Smooth muscle cell (in vitro differentiated cells): ENCODE results near the gene PZP. TPM values are rescaled to one million over a fixed set of nuclear protein-coding genes. Genes with fewer than 3 reads are reported as not detected.
"Not testable (repeated sequence)": the region's sequence is repeated elsewhere in the genome, so short reads cannot be mapped to it uniquely, and the experiment has no call there.

ENCODE experiments used
- DNase-seq: peaks from one replicate; lab custom pipeline; 2025; ENCODE audit not compliant: unreplicated experiment; lab: John Stamatoyannopoulos, UW
- H2AFZ ChIP-seq: fragments of 200-600 bp; sonication (generic); 2 replicates; pipeline ENCODE4 v1.6.0; 2016; ENCODE audit warnings: antibody characterized with exemption, low read depth, mild to moderate bottlenecking
- H3F3A ChIP-seq: fragments of 200-600 bp; sonication (generic); 2 replicates; pipeline ENCODE4 v1.6.0; 2017; ENCODE audit warnings: antibody characterized with exemption, low read depth
- H3K27ac ChIP-seq: fragments of 200-600 bp; sonication (generic); 2 replicates; pipeline ENCODE4 v1.5.1; 2016; ENCODE audit warnings: low read depth, mild to moderate bottlenecking
- H3K27me3 ChIP-seq: fragments of 200-600 bp; sonication (generic); 2 replicates; pipeline ENCODE4 v1.6.1; 2016; ENCODE audit warnings: low read depth, mild to moderate bottlenecking
- H3K36me3 ChIP-seq: fragments of 200-600 bp; sonication (generic); 2 replicates; pipeline ENCODE4 v1.5.1; 2016; ENCODE audit warnings: low read depth
- H3K4me1 ChIP-seq: fragments of 200-600 bp; sonication (generic); 2 replicates; pipeline ENCODE4 v1.5.1; 2016; ENCODE audit warnings: low read depth
- H3K4me2 ChIP-seq: fragments of 200-600 bp; sonication (generic); 2 replicates; pipeline ENCODE4 v1.6.0; 2016; ENCODE audit warnings: mild to moderate bottlenecking
- H3K4me3 ChIP-seq: fragments of 200-600 bp; sonication (generic); 2 replicates; pipeline ENCODE4 v1.5.1; 2016; ENCODE audit warnings: mild to moderate bottlenecking
- H3K79me2 ChIP-seq: fragments of 200-600 bp; sonication (generic); 2 replicates; pipeline ENCODE4 v1.6.0; 2016; ENCODE audit warnings: low read depth, mild to moderate bottlenecking
- H3K9ac ChIP-seq: fragments of 200-600 bp; sonication (generic); 2 replicates; pipeline ENCODE4 v1.6.0; 2016; ENCODE audit warnings: low read depth
- H3K9me3 ChIP-seq: fragments of 200-600 bp; sonication (generic); replicated peaks from 2 replicates; pipeline ENCODE4 v1.5.1; 2016; ENCODE audit warnings: low read depth
- H4K20me1 ChIP-seq: fragments of 200-600 bp; sonication (generic); 2 replicates; pipeline ENCODE4 v1.6.0; 2016; ENCODE audit warnings: low read depth
- WGBS: methylation state at CpG from one replicate; pipeline ENCODE4 v1.1.7; 2016; ENCODE audit warnings: low lambda C conversion rate; 5-methylcytosine and 5-hydroxymethylcytosine counted together
- polyA plus RNA-seq: library from polyadenylated mRNA; unstranded; fragments of >200 nt; fragmentation: Nextera tagmentation; extraction: Ambion mirVana; gene quantifications from 2 replicates; pipeline ENCODE4 v1.2.1, GENCODE V29; 2016
- total RNA-seq: library from RNA; depleted of rRNA; stranded (reverse); fragments of >200 nt; gene quantifications from 2 replicates; pipeline ENCODE4 v1.2.3, GENCODE V29; 2014
- TF ChIP-seq, protein P1 (sequence below): fragments of 200-600 bp; sonication (generic); IDR thresholded peaks from 2 replicates; pipeline ENCODE4 v1.5.1; 2017; ENCODE audit warnings: borderline replicate concordance, mild to moderate bottlenecking, antibody characterized with exemption; ENCODE audit not compliant: insufficient read depth, poor library complexity, severe bottlenecking

Gene PZP
- total and polyA plus RNA-seq, 2 experiments from 2014 or later = not detected

DNA sequence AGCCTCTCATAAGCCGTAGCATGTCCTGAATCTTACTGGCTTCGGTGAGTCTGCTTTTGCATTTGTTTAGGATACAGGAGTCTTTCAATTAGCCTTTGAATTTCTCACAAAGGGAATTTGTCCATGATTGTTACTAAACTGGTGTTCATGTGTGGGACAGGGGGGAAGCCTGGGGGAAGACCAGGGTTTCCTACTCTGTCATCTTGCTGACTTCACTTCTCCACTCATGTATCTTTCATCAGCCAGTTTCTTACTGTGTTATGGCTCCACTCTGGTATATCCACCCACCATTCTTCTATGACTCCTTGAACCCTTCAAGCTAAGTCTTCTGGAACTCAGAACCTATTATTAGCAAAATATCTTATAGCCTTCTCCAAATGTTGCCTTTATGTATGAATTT lies 60.7 kb downstream of the PZP start:
- no peak overlapping the region for H3K4me2 ChIP-seq
- no peaks in the 10 kb centered on the region for H3K36me3 ChIP-seq
- no peaks in the 10 kb centered on the region for H3K4me1 ChIP-seq
- no peak overlapping the region for H3K9ac ChIP-seq
- H3K27me3 ChIP-seq = no peaks in the 10 kb centered on the region
- no peak overlapping the region for H2AFZ ChIP-seq
- no peaks in the 10 kb centered on the region for H3F3A ChIP-seq
- no peak overlapping the region for H3K4me3 ChIP-seq
- DNase-seq = no peak
- H4K20me1 ChIP-seq = no peaks in the 10 kb centered on the region
- TF ChIP-seq, protein P1, sequence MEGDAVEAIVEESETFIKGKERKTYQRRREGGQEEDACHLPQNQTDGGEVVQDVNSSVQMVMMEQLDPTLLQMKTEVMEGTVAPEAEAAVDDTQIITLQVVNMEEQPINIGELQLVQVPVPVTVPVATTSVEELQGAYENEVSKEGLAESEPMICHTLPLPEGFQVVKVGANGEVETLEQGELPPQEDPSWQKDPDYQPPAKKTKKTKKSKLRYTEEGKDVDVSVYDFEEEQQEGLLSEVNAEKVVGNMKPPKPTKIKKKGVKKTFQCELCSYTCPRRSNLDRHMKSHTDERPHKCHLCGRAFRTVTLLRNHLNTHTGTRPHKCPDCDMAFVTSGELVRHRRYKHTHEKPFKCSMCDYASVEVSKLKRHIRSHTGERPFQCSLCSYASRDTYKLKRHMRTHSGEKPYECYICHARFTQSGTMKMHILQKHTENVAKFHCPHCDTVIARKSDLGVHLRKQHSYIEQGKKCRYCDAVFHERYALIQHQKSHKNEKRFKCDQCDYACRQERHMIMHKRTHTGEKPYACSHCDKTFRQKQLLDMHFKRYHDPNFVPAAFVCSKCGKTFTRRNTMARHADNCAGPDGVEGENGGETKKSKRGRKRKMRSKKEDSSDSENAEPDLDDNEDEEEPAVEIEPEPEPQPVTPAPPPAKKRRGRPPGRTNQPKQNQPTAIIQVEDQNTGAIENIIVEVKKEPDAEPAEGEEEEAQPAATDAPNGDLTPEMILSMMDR = no peak
- no peaks in the 10 kb centered on the region for H3K79me2 ChIP-seq
- WGBS = 78% methylated on average over 2 of the region's 2 CpGs
- H3K9me3 ChIP-seq = no peaks in the 10 kb centered on the region
- H3K27ac ChIP-seq = no peak overlapping the region

DNA sequence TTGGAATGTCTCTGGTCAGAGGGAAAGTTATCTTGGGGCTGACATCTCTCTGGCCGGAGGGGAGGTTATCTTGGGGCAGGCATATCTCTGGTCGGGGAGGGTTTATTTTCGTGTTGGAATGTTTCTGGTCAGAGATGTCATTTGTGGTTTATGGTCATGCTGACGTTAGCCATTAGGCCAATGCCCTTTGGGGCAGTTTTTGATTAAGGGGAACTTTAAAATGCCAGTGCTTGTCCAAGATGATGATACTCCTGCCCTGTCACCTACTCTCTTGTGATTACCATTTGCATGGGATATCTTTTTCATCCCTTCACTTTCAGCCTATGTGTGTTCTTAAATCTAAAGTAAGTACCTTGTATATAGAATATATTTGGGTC lies 63.5 kb downstream of the PZP start:
- no peak overlapping the region for H3K4me2 ChIP-seq
- TF ChIP-seq, protein P1 = no peak
- no peaks in the 10 kb centered on the region for H3F3A ChIP-seq
- no peaks in the 10 kb centered on the region for H3K9me3 ChIP-seq
- no peaks in the 10 kb centered on the region for H3K79me2 ChIP-seq
- no peak overlapping the region for H3K27ac ChIP-seq
- no peaks in the 10 kb centered on the region for H3K36me3 ChIP-seq
- no peak overlapping the region for H2AFZ ChIP-seq
- no peak overlapping the region for H3K9ac ChIP-seq
- WGBS = 50% methylated on average over 4 of the region's 4 CpGs
- H4K20me1 ChIP-seq = no peaks in the 10 kb centered on the region
- no peaks in the 10 kb centered on the region for H3K27me3 ChIP-seq
- H3K4me1 ChIP-seq = no peaks in the 10 kb centered on the region
- no peak for DNase-seq
- no peak overlapping the region for H3K4me3 ChIP-seq

DNA sequence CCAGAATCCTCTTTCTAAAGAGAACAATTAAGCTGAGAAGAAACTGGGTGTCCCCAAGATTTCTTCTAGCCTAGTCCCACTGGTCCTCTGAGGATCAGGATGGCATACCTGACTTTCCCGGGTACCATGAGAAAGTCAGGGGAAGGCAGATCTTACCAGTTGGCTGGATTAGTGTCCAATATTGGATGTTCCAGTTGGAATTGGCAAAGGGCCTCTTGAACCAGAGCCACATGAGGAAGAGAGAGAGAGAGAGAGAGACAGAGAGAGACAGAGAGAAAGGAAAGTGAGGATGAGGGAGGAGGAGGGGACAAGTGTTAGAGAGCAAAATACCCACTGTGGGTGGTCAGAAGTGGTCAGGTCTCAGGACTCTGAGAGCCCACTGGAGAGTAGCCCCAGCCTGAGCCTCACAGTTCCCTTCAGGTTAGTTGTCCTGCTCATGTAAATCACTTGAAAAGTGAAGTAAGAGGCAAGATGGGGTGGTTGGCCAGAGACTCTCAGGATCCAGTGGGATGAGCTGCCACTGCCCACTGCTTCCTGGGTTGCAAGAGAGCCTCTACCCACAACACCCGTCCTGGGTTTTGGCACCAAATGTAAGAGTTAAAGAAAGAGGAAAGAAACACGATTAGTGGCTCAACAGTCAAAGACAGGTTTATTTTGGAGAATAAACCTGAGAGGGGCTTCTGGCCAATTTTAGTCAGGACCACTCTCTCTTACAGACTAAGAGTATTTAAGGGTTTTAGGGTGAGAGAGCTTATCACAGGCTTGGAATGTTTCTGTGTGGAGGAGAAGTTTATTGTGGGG lies 64.1 kb downstream of the PZP start:
- Histone ChIP-seq H3K27me3 (no peaks in the 10 kb centered on the region), H3K9me3 (no peaks in the 10 kb centered on the region), H3K4me2 (no peak overlapping the region), H3K9ac (no peak overlapping the region), H2AFZ (no peak overlapping the region), H3K4me1 (no peaks in the 10 kb centered on the region), H3K4me3 (no peak overlapping the region), H3K36me3 (no peaks in the 10 kb centered on the region), H3F3A (no peaks in the 10 kb centered on the region), H3K79me2 (no peaks in the 10 kb centered on the region), H4K20me1 (no peaks in the 10 kb centered on the region), H3K27ac (no peak overlapping the region)
- no peak for DNase-seq
- 91% methylated on average over 3 of the region's 3 CpGs for WGBS
- TF ChIP-seq, protein P1 = no peak

DNA sequence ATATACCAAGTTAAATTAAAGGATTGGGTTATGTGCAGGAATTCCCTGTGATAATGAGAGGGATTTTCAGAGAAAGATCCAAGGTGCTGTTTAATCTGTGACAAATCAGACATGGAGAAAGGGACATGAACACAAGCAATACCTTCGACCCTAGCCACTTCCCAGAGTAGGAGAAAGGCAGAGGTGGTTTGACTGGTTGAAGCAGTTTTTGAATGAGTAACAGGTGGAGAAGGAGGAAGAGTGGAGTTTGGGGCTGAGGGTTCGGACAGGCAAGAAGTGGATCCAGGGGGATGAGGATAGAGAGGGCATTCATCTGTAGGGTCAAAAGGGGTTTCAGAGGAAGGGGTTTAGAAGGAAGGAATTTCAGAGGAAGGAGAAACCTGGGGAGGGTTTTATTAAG lies 65.1 kb downstream of the PZP start:
- TF ChIP-seq, protein P1 = no peak
- Histone ChIP-seq H3K27ac (no peak overlapping the region), H3K9ac (no peak overlapping the region), H3K9me3 (no peaks in the 10 kb centered on the region), H4K20me1 (no peaks in the 10 kb centered on the region), H3K79me2 (no peaks in the 10 kb centered on the region), H3K36me3 (no peaks in the 10 kb centered on the region), H2AFZ (no peak overlapping the region), H3K4me3 (no peak overlapping the region), H3K27me3 (no peaks in the 10 kb centered on the region), H3K4me1 (no peaks in the 10 kb centered on the region), H3K4me2 (no peak overlapping the region), H3F3A (no peaks in the 10 kb centered on the region)
- no peak for DNase-seq
- WGBS = 78% methylated on average over 2 of the region's 2 CpGs

- not testable (repeated sequence) for H3F3A ChIP-seq, H2AFZ ChIP-seq, H3K27me3 ChIP-seq, H3K27ac ChIP-seq, DNase-seq, H4K20me1 ChIP-seq, H3K4me2 ChIP-seq, H3K4me3 ChIP-seq, H3K36me3 ChIP-seq, H3K9ac ChIP-seq, H3K9me3 ChIP-seq, H3K4me1 ChIP-seq, H3K79me2 ChIP-seq
- 35% methylated on average over 2 of the region's 2 CpGs for WGBS
Measured at GRCh38 chr12:9139588-9140290, 68.5 kb downstream of the PZP start.
